Peyer's patch (tissue), 4 donors: ENCODE results near the gene OR10C1.

Experiments used
- POLR2A ChIP-seq, 2 donors: fragments of 450-650 bp; IDR thresholded peaks; one replicate each; pipeline ENCODE4 v1.5.1; 2017; ENCODE audit warnings: antibody characterized with exemption in 2 of 2, mild to moderate bottlenecking in 2 of 2, moderate library complexity in 2 of 2
- TF ChIP-seq, protein P1 (sequence below), 6 experiments: fragments of 450-650 bp in 4 of 6; fragments of 200-600 bp in 2 of 6; sonication (generic) in 1 of 6; IDR thresholded peaks; one replicate each; pipeline ENCODE4 v1.5.1; 2017 to 2019; ENCODE audit warnings: antibody characterized with exemption in 6 of 6, mild to moderate bottlenecking in 3 of 6, moderate library complexity in 1 of 6

DNA sequence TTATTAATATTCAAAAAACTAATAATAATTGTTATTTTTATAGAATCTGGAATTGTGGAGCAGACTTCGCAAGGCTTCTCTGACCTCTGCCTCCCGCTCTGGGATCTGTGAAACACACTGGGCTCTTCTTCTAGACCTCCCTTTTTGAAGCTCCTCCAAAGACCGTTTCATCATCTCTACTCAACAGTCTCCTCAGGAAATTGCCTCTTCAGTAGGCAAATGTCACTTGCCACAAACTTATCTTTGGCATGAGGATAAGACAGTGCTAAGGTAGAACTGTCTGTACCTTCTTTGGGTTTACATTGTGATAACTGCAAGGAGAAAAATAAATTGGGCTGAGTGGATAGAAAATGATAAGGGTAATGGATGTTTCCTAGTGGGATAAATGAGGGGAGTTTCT lies 50.9 kb downstream of the OR10C1 start:
- TF ChIP-seq, protein P1, sequence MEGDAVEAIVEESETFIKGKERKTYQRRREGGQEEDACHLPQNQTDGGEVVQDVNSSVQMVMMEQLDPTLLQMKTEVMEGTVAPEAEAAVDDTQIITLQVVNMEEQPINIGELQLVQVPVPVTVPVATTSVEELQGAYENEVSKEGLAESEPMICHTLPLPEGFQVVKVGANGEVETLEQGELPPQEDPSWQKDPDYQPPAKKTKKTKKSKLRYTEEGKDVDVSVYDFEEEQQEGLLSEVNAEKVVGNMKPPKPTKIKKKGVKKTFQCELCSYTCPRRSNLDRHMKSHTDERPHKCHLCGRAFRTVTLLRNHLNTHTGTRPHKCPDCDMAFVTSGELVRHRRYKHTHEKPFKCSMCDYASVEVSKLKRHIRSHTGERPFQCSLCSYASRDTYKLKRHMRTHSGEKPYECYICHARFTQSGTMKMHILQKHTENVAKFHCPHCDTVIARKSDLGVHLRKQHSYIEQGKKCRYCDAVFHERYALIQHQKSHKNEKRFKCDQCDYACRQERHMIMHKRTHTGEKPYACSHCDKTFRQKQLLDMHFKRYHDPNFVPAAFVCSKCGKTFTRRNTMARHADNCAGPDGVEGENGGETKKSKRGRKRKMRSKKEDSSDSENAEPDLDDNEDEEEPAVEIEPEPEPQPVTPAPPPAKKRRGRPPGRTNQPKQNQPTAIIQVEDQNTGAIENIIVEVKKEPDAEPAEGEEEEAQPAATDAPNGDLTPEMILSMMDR (IDR thresholded peaks at IDR 0.05): no peak
- no peak for TF ChIP-seq POLR2A (IDR thresholded peaks at IDR 0.05)
